CD4-positive, alpha-beta T cell treated with Interleukin-4 for 4 hours (primary cell): ENCODE measurements around the gene MPP3.
"Not testable (repeated sequence)": the region's sequence is repeated elsewhere in the genome, so short reads cannot be mapped to it uniquely, and the experiment has no call there.

Experiments
- DNase-seq: peaks from one replicate; pipeline ENCODE4 v3.0.0-alpha.2; 2020

MPP3 gene

GRCh38 chr17:43860927-43861622 lies 28.1 kb upstream of the MPP3 start:
- DNase-seq: no peak

DNA sequence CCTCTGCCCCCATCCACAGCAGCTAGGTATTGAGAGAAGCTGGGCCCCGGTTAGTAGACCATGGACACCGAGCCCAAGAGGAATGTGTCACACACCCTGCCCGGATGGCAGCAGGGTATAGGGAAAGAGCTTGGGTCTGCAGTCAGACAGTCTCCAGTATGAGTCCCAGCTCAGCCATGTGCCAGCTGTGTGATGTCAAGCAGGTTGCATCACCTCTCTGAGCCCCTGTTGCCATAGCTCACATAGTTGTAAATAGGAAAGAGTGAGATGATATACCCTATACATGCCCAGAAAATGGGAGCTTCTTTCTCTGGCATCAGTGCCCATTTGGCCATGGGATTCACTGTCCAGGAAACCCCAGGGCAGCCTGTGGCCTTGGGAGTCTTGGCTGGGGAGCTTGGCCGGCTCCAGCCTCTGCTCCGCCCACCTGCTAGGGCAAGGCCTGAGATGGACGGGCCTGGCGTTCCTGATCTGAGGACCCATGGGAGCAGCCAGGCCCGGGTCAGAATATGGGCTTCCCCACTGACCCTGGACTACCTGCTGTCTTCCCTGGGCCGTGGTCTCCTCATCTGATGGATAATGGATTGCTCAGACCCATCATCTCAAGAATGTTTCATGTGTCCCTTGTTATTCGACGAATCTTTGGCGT lies 27.3 kb upstream of the MPP3 start:
- no peak for DNase-seq

DNA sequence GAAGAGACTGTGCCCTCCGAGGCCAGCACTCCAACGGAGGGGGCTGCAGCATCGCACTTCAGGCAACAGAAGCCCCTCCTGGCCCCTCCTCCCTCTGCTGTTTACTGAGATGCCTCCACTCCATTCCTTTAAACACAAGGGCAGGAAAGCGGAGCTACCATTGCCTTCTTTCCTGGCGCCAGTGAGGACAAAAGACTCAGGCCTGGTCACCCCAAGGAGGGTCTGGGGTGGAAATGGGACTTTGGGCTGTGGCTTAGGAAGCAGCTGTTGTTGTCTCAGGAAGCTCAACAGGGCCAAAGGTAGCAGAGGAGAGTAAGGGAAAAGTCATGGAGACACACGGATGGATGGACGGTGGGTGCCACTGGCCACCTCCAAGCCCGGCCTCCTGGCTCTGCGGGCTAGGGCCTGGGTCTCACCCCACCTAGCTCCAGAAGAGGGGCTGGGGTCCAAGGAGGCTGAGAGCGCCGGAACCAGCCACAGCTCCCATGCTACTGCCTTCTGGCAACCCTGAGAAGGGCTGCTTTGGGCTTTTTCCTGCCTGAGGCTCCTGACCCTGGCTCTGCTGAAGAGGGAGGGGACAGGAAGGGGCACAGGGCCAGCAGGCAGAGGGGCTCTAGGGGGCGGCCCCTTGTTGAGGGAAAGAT lies 25.1 kb upstream of the MPP3 start:
- DNase-seq: no peak

- DNase-seq: no peak
These were observed 24.2 kb upstream of the MPP3 start for GRCh38 chr17:43857141-43857540.

DNA sequence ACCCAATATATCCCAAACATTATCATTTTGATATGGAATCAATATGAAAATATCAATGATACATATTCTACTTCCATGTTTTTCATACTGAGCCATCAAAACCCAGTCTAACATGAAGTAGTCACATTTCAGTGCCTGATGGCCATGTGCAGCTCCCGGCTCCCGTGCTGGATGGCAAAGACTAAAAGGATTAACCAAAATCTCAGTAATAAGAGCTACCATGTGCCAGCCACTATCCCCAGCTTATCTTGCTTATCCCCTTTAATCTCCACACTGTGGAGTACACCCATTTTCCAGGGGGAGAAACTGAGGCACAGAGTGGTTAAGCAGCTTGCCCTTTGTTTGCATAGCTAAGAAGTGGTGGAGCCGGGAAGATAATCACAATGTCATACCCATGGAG lies 23.2 kb upstream of the MPP3 start:
- no peak for DNase-seq

GRCh38 chr17:43855061-43855460 lies 22.1 kb upstream of the MPP3 start:
- DNase-seq: no peak

DNA sequence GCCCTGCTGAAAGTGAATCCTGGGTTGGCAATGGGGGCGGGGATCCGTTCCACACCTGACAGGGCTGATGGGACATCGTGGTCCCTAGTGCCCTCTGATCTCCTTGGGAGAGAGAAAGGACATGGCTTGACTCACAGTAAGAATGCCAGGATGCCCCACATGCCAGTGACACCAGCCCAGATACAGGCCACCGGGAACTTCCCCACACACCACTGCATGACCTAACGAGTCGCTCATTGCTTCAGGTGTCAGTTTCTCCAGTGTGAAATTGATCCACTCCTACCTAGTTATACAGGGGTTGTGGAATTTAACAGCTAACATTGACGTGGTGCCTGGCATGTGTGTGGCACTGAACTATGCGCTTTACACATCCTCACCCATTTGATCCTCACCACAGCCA lies 21.6 kb upstream of the MPP3 start:
- DNase-seq: no peak

DNA sequence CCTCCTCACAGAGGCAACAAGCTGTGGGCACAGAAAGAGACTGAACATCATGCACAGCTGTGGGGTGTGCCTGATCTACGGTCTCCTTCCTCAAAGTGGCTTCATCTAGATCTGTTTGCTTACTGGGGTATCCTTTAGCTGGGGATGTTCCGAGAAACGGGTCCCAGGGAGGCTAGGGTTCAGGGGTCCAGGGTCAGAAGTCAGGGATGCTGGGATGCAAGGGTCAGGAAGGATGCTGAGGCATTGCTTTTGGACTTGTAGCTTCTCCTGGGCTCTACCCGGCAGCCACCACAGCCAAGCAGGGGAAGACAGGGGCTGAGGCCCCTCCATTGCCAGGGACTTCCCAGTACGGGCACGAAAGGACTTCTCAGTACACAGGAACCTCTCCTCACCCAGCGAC lies 20.6 kb upstream of the MPP3 start:
- DNase-seq: no peak

DNA sequence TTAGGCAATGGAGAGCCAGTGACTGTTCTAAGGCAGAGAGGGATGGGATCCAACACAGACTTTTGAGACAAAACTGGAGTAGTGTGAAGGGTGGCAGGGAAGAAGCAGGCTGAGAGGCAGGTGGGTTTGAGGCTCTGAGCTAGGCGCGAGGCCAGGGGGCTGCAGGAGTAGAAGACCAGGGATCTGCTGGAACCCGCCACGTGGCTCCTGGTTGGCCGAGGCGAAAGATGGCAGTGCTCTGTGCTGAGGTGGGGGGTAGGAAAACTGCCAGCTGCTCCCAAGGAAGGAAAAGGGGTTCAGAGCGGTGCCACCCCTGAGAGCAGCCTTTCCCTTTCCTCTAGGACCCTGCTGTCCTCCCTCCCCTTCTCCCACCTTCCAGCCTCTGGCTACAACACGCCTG lies 19.6 kb upstream of the MPP3 start:
- DNase-seq: no peak

DNA sequence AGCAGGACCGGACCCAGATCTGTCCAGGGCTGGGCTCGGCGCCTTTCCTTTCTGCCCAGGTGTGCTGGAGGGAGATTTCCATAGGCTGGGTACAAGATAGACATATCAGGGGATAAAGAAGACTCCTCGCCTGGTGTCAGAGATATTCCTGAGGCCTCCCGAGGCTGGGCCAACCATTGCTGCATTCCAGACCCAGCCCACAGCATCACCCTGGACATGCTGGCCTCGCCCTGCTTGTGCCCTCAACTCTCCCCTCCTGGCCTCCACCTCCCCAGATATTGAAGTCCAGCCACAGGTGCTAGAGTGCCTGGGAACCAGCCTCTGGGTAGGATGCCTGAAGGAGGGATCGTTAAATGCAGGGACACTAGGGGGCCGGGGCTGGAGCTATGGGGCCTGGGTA lies 16.2 kb upstream of the MPP3 start:
- no peak for DNase-seq

DNA sequence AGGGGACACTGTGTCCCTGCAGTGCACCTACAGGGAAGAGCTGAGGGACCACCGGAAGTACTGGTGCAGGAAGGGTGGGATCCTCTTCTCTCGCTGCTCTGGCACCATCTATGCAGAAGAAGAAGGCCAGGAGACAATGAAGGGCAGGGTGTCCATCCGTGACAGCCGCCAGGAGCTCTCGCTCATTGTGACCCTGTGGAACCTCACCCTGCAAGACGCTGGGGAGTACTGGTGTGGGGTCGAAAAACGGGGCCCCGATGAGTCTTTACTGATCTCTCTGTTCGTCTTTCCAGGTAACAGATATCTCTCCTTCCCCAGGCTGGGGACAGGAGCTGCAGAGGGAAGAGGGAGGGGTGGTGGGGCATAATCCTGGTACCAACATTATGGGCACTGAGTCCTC lies 15.7 kb upstream of the MPP3 start:
- no peak for DNase-seq

GRCh38 chr17:43846963-43847371 lies 14.0 kb upstream of the MPP3 start, which contains the start of gene CD300LG:
TSS of gene CD300LG (plus strand) at chr17:43847176. CDS start at chr17:43847217, 41 bp downstream.
- no peak for DNase-seq

DNA sequence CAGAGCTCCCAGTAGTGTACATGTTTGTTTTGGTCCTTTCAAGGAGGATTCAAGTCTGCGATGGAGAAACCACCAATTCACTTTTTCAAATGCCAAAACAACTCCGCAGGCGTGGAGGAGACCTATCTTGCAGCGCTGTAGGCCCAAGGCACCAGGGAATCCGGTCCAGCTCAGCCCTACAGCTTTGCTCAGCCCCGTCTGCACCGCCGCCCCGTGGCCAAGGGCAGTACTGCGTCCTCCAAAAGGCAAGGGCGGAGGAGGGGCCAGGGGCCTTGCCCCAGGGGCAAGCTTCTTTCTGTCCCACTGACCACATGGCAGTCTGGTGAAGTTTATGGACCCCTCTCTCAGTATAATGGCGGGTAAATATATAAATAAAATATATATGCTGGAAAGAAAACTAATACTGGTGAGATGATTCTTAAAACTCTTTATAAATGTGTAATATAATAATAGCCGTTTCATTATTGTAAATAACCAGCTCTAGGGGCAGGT lies 13.3 kb upstream of the MPP3 start:
- DNase-seq: peak; percentile 55

DNA sequence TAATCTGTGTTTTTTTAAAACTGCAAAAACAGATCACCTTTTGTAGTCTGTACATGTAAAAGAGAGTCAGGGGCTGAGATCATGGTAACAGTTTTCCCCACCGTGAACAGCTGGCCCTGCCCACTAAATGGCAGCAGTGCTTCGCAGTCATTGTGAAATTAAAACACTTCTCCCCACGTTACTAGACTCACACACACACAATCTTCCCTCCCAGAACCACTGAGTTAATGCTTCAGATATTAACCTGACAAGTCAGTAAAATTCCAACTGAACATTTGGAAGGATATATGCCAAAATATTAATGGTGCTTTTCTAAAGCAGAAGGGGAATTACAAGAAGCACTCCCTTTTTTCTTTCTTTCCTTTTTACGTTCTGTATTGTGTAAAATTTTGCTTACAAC lies 12.8 kb upstream of the MPP3 start:
- no peak for DNase-seq

DNA sequence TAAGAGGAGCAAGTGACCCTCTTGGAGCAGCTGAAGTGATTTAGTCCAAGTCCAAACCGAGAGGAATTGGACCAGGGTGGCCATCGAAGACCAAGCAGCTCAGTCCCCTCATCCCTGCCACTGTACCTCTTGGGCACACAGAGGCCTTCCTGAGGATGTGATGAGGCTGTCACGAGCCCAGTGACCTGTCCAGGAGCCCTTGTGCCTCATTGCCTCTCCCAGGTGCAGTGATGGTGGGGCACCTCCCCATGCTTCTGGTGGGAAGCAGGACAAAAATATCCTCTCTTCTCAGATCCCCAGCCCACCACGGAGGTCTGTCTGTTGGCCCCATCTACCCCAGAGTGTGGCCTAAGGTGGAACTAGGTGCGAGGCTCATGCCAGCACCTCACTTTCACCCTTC lies 11.3 kb upstream of the MPP3 start:
- no peak for DNase-seq

GRCh38 chr17:43842975-43843325 lies 10.0 kb upstream of the MPP3 start:
- DNase-seq: no peak

- DNase-seq: not testable (repeated sequence)
These were observed 9.4 kb upstream of the MPP3 start for GRCh38 chr17:43842091-43842974.

GRCh38 chr17:43841282-43841681 lies 8.3 kb upstream of the MPP3 start:
- DNase-seq: no peak

DNA sequence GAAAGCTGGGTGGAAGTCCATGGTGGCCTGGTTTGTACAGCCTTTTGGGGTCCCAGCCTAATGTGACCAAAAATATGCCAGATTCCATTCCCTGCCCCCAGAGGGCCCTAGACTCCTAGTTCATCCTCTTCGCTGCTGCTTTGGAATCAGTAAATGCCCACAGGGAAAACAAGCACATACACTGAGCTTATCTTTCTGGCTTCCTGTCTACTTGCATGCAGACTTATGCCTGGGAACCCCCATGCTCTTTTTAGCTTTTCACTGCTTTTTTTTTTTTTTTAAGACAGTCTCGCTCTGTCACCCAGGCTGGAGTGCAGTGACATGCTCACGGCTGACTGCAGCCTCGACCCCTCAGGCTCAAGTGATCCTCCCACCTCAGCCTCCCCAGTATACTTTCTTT lies 7.9 kb upstream of the MPP3 start:
- DNase-seq: no peak

- DNase-seq: no peak
These were observed 6.7 kb upstream of the MPP3 start for GRCh38 chr17:43839670-43840108.

DNA sequence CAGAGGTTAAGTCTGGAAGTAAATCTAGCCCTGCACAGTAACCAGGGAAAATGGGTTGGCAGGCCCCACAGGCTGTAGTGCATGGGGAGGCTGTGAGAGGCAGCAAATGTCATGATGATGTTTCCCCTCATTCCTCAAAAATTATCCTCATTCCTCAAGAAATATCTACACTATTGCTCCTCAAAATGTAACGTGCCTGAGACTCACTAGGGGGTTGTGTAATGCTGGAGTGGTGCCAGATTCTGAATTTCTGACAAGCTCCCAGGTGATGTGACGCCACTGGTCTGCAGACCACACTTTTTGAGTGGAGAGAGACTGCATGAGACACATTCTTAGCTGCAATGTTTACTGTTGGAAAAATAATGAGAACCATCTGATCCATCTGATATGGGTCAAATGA lies 1.2 kb upstream of the MPP3 start:
- DNase-seq: no peak

DNA sequence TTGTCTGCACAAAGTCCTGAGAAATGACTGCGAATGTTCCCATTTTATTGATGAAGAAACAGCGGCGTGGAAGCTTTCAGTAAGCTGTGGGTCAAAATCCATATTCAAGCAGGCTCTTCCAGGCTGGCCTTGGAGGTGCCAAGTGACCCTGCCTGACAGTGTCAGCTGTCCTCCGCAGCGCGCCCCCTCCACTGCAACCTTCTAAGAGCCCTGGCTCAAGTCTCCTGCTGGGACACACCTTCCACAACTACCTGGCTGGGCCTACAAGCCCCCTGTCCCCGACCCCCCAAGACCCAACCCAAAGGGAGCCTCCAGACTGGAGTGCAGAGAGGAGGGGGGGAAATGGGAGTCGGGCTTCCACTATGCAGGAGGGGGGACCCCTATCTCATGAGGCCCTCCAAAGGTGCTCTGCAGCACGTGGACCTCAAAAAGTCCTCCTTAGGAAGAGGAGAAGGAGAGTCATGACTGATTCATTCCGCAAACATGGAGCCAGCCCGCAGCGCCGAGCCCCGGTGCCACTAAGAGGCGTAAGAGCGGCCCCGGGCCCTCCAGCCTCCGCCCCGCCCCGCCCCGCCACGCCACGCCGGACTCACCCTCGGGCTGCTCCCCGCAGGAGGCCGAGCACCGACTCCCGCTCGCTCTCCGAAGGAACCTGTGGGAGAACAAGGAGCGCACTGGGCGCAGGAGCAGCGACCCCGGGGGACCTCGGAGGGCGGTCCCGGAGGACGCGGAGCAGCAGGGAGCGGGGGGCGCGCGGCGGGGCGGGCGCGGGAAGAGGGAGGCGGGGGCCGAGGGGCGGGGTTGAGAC lies 574 bp downstream of the MPP3 start:
- no peak for DNase-seq
